CD4-positive, alpha-beta T cell (primary cell): Measurements from ENCODE around the gene RTKN2. TPM values are rescaled to one million over a fixed set of nuclear protein-coding genes. Genes with fewer than 3 reads are reported as not detected.

Experiments used
- ATAC-seq: fragments of 200-7000 bp; cut with Tn5 transposase; one replicate; pipeline ENCODE4 v1.10.0; 2022; ENCODE audit warnings: mild to moderate bottlenecking; ENCODE audit not compliant: poor library complexity
- CTCF ChIA-PET: fragments of 350-600 bp; sonication (Branson Sonifier 250); formaldehyde crosslinking; loops from one replicate; lab custom pipeline; 2021; ENCODE audit warnings: antibody characterized with exemption, inconsistent platforms; lab: Charles Lee
- POLR2A ChIA-PET: fragments of 350-600 bp; sonication (Branson Sonifier 250); formaldehyde crosslinking; loops from one replicate; lab custom pipeline; 2021; ENCODE audit warnings: antibody characterized with exemption, inconsistent platforms; lab: Charles Lee
- DNase-seq, 14 experiments: peaks; one replicate each; pipeline ENCODE4 v3.0.0-alpha.2; 2013 to 2020; ENCODE audit warnings: mixed read lengths in 2 of 14
- H3K27ac ChIP-seq, 2 donors: one replicate each; pipeline versions ENCODE4 v1.5.1 to v1.7.0; 2013; ENCODE audit warnings: low read length in 2 of 2, low read depth in 1 of 2, mild to moderate bottlenecking in 1 of 2
- H3K27me3 ChIP-seq, 2 experiments: 1 replicate in 1 of 2; 2 replicates in 1 of 2; pipeline versions ENCODE4 v1.6.1 to v1.7.0; 2013; ENCODE audit warnings: low read length in 2 of 2, control low read depth in 1 of 2, mild to moderate bottlenecking in 1 of 2, moderate library complexity in 1 of 2; ENCODE audit not compliant: insufficient read depth in 2 of 2, control insufficient read depth in 1 of 2
- H3K36me3 ChIP-seq: one replicate; pipeline ENCODE4 v1.6.1; 2013; ENCODE audit warnings: low read length, control low read depth; ENCODE audit not compliant: insufficient read depth
- H3K4me1 ChIP-seq: one replicate; pipeline ENCODE4 v1.6.1; 2013; ENCODE audit warnings: low read length, control low read depth; ENCODE audit not compliant: insufficient read depth
- H3K4me3 ChIP-seq: one replicate; pipeline ENCODE4 v1.5.1; 2013; ENCODE audit warnings: mild to moderate bottlenecking, low read length, moderate library complexity
- H3K9me3 ChIP-seq, 2 experiments: 1 replicate in 1 of 2; 2 replicates in 1 of 2; pipeline versions ENCODE4 v1.6.1 to v1.7.0; 2013; ENCODE audit warnings: low read length in 2 of 2, mild to moderate bottlenecking in 2 of 2, control low read depth in 1 of 2, moderate library complexity in 1 of 2; ENCODE audit not compliant: control insufficient read depth in 1 of 2, insufficient read depth in 1 of 2
- H3K27ac Mint-ChIP-seq: one replicate; pipeline ENCODE4 v1.8.0; 2020; ENCODE audit warnings: mixed read lengths
- H3K27me3 Mint-ChIP-seq: one replicate; pipeline ENCODE4 v1.8.0; 2021; ENCODE audit warnings: mixed read lengths
- H3K36me3 Mint-ChIP-seq: one replicate; pipeline ENCODE4 v1.8.0; 2021; ENCODE audit warnings: low read depth, mixed read lengths
- H3K4me1 Mint-ChIP-seq: one replicate; pipeline ENCODE4 v1.8.0; 2021; ENCODE audit warnings: low read depth, mixed read lengths
- H3K4me3 Mint-ChIP-seq: one replicate; pipeline ENCODE4 v1.8.0; 2020; ENCODE audit warnings: mild to moderate bottlenecking, mixed read lengths
- H3K9me3 Mint-ChIP-seq: one replicate; pipeline ENCODE4 v1.8.0; 2020; ENCODE audit warnings: mixed read lengths
- CTCF ChIP-seq: fragments of 200-600 bp; IDR thresholded peaks from one replicate; pipeline ENCODE4 v1.8.0; 2022; ENCODE audit warnings: antibody characterized with exemption, mild to moderate bottlenecking
- intact Hi-C, 2 experiments: fragments of 100-400 bp; cut with DNase I in 1 of 2; cut with micrococcal nuclease in 1 of 2; formaldehyde crosslinking; loops; one replicate each; pipeline versions ENCODE4 v1.15.1 to v1.9.0; 2023 to 2025; cut with DNase I, micrococcal nuclease
- total RNA-seq, 174 experiments: library from RNA in 2 of 174; stranded (reverse) in 2 of 174; gene quantifications; one replicate each; pipeline ENCODE4 v1.2.3 and lab custom pipeline; 2021 to 2026

RTKN2 gene
- total RNA-seq, 2 experiments from 2014 or later, result 3.7 to 3.9 TPM

DNA sequence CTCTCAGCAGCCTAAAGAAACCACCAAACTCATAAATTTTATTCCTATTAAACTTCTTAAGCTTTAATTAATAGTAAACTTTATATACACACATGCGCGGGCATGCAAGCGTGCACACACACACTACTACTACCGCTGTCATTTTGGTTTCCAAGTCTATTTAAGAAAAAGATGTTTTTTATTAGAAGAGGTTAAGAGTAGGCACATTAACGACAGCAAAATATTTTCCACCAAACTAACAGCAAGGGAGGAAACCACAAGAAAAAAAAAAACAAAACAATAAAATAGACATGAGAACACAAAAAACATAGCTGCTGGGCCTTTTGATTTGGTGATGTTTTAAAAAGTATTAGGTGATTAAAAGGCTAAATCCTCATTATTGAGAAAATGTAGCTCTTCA is 28.6 kb downstream of the RTKN2 start:
- no peak for TF ChIP-seq CTCF
- ChIA-PET POLR2A (interaction anchor here (0.8 to 4.0 kb wide), 5 partner anchors 56 to 340 kb away, joined by 3 to 15 read pairs (median 7); no protein-coding TSS in a partner anchor), CTCF (interaction anchor here (1.5 to 2.7 kb wide), 2 partner anchors 193 to 202 kb away, joined by 3 to 17 read pairs; no protein-coding TSS in a partner anchor)
- ATAC-seq (peak; percentile 49), DNase-seq (peak in 3 of 14 experiments; percentile 19 to 42 (median 20))
- H3K27me3 ChIP-seq, result no peaks in the 10 kb centered on the region
- peak overlapping the region; percentile 2 for H3K4me3 ChIP-seq
- H3K27me3 Mint-ChIP-seq, result no peaks in the 10 kb centered on the region
- intact Hi-C loops, result loop anchor here (5.0 to 10.0 kb wide), 2 partner anchors 55 to 58 kb away; no protein-coding TSS in a partner anchor
- peak overlapping the region; percentile 79 for H3K27ac Mint-ChIP-seq
- no peaks in the 10 kb centered on the region for H3K9me3 Mint-ChIP-seq
- peaks cover 0 to 6% of the 10 kb centered on the region in 2 experiments for H3K9me3 ChIP-seq
- peak overlapping the region; percentile 69 for H3K4me3 Mint-ChIP-seq
- H3K4me1 Mint-ChIP-seq, result peaks cover 68% of the 10 kb centered on the region
- H3K36me3 Mint-ChIP-seq, result no peaks in the 10 kb centered on the region
- peaks cover 4% of the 10 kb centered on the region for H3K4me1 ChIP-seq
- H3K27ac ChIP-seq, result no peak overlapping the region
- H3K36me3 ChIP-seq, result no peaks in the 10 kb centered on the region

DNA sequence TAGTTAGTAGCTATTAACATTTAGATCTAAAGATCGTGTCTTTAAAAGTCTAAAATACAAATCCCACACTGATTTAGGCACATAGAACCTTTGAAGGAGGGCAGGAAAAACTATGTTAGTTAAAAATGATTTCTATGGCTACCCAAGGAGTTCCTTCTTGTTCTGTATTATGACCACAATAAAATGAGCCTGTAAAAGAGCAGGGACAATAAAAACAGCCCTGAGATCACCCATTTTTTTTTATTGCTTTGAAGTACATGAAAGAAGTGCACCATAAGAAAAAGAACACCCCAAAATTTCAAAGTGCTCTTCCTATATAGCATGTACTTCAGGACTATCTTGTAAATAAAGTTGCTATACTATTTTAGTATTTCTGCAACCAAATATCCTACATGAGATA is 29.8 kb downstream of the RTKN2 start:
- Histone ChIP-seq H3K27ac (no peak overlapping the region), H3K36me3 (no peaks in the 10 kb centered on the region), H3K4me1 (peaks cover 8% of the 10 kb centered on the region), H3K4me3 (no peak overlapping the region), H3K27me3 (no peaks in the 10 kb centered on the region), H3K9me3 (peaks cover 0 to 6% of the 10 kb centered on the region in 2 experiments)
- ATAC-seq (no peak), DNase-seq (no peak)
- intact Hi-C loops, result loop anchor here in 1 of 2 experiments (10.0 kb wide), 1 partner anchor 54 kb away; no protein-coding TSS in a partner anchor
- no peaks in the 10 kb centered on the region for H3K27me3 Mint-ChIP-seq
- peak overlapping the region; percentile 23 for H3K4me3 Mint-ChIP-seq
- TF ChIP-seq CTCF, result no peak
- no peaks in the 10 kb centered on the region for H3K9me3 Mint-ChIP-seq
- ChIA-PET POLR2A (interaction anchor here (1.0 to 4.0 kb wide), 4 partner anchors 55 to 337 kb away, joined by 3 to 15 read pairs (median 8); no protein-coding TSS in a partner anchor), CTCF (interaction anchor here (0.7 kb wide), 1 partner anchor 342 kb away, joined by 3 read pairs; no protein-coding TSS in a partner anchor)
- no peaks in the 10 kb centered on the region for H3K36me3 Mint-ChIP-seq
- peaks cover 68% of the 10 kb centered on the region for H3K4me1 Mint-ChIP-seq
- H3K27ac Mint-ChIP-seq, result peak overlapping the region; percentile 13

- no peak for TF ChIP-seq CTCF
- no peak for ATAC-seq
- H3K36me3 Mint-ChIP-seq, result no peaks in the 10 kb centered on the region
- no peak overlapping the region for H3K4me3 Mint-ChIP-seq
- no peak for DNase-seq
- Histone ChIP-seq H3K4me3 (no peak overlapping the region), H3K36me3 (no peaks in the 10 kb centered on the region), H3K4me1 (peaks cover 4% of the 10 kb centered on the region), H3K27ac (no peak overlapping the region), H3K9me3 (peaks cover 0 to 6% of the 10 kb centered on the region in 2 experiments), H3K27me3 (no peaks in the 10 kb centered on the region)
- CTCF ChIA-PET, result interaction anchor here (1.1 kb wide), 1 partner anchor 199 kb away, joined by 3 read pairs; no protein-coding TSS in a partner anchor
- H3K4me1 Mint-ChIP-seq, result peaks cover 68% of the 10 kb centered on the region
- H3K27me3 Mint-ChIP-seq, result no peaks in the 10 kb centered on the region
- no peak overlapping the region for H3K27ac Mint-ChIP-seq
- intact Hi-C loops, result loop anchor here in 1 of 2 experiments (10.0 kb wide), 1 partner anchor 53 kb away; no protein-coding TSS in a partner anchor
- no peaks in the 10 kb centered on the region for H3K9me3 Mint-ChIP-seq
- POLR2A ChIA-PET, result interaction anchor here (0.7 to 4.0 kb wide), 3 partner anchors 54 to 336 kb away, joined by 3 to 15 read pairs (median 3); no protein-coding TSS in a partner anchor
Measured at GRCh38 chr10:62237966-62238365, 30.7 kb downstream of the RTKN2 start.
